Measurements from ENCODE around the gene SNX21. TPM values are rescaled to one million over a fixed set of nuclear protein-coding genes. Genes with fewer than 3 reads are reported as not detected.
A peak's percentile ranks its signal among the peaks of the same experiment; 100 is the strongest.
"Not testable (repeated sequence)": the region's sequence is repeated elsewhere in the genome, so short reads cannot be mapped to it uniquely, and the experiment has no call there.

The SNX21 gene
- total RNA-seq, 1 experiment from 2014 or later: 25.7 TPM

DNA sequence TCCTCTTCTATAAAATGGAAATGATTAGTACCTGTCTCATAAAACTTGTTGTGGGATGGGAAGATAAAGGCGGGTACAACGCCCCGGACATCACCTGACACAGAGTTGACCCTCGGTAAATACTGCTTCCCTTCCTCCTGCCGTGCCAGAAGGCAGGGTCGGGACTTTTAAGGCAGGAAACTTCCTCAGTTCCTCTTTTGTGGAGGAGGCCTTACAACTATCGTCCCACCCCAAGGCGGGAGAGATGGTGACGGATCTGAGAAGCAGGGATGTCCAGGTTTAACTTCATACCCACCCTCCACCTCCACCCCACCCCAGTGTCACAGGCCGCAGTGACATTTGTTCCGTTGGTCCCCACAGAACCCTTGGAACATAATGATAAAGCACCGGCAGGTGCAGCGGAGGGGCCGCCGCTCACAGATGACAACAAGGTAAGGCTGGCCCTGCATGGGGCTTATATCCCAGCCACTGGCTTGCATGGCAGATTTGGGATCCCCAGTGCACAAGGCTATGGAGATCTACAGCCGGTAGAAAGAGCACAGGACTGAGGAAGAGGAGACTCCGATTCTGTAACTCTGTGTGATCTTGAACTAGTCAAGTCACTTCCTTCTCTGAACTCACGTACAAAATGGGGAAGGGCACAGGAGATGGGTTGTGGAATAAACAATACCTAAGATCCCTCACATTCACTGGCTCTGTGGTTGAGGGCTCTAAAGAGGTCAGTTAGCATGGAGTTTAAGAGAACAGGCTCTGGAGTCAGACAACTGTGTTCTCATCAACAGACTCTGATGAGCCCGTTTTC is 41.1 kb upstream of the SNX21 start:
- TF ChIP-seq TCF7L2 (IDR thresholded peaks at IDR 0.05; ENCODE audit: low read depth, low read length): no peak
- no peak for TF ChIP-seq POLR2AphosphoS5 (IDR thresholded peaks at IDR 0.05; ENCODE audit: low read depth, low read length)
- no peak for TF ChIP-seq SIN3A (IDR thresholded peaks at IDR 0.05; ENCODE audit: borderline replicate concordance, insufficient read depth, low read depth, low read length)
- TF ChIP-seq, protein P1, sequence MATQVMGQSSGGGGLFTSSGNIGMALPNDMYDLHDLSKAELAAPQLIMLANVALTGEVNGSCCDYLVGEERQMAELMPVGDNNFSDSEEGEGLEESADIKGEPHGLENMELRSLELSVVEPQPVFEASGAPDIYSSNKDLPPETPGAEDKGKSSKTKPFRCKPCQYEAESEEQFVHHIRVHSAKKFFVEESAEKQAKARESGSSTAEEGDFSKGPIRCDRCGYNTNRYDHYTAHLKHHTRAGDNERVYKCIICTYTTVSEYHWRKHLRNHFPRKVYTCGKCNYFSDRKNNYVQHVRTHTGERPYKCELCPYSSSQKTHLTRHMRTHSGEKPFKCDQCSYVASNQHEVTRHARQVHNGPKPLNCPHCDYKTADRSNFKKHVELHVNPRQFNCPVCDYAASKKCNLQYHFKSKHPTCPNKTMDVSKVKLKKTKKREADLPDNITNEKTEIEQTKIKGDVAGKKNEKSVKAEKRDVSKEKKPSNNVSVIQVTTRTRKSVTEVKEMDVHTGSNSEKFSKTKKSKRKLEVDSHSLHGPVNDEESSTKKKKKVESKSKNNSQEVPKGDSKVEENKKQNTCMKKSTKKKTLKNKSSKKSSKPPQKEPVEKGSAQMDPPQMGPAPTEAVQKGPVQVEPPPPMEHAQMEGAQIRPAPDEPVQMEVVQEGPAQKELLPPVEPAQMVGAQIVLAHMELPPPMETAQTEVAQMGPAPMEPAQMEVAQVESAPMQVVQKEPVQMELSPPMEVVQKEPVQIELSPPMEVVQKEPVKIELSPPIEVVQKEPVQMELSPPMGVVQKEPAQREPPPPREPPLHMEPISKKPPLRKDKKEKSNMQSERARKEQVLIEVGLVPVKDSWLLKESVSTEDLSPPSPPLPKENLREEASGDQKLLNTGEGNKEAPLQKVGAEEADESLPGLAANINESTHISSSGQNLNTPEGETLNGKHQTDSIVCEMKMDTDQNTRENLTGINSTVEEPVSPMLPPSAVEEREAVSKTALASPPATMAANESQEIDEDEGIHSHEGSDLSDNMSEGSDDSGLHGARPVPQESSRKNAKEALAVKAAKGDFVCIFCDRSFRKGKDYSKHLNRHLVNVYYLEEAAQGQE (IDR thresholded peaks at IDR 0.05; ENCODE audit: insufficient read depth in 1 of 2, low read depth in 2 of 2, low read length in 1 of 2): no peak
- TF ChIP-seq, protein P2, sequence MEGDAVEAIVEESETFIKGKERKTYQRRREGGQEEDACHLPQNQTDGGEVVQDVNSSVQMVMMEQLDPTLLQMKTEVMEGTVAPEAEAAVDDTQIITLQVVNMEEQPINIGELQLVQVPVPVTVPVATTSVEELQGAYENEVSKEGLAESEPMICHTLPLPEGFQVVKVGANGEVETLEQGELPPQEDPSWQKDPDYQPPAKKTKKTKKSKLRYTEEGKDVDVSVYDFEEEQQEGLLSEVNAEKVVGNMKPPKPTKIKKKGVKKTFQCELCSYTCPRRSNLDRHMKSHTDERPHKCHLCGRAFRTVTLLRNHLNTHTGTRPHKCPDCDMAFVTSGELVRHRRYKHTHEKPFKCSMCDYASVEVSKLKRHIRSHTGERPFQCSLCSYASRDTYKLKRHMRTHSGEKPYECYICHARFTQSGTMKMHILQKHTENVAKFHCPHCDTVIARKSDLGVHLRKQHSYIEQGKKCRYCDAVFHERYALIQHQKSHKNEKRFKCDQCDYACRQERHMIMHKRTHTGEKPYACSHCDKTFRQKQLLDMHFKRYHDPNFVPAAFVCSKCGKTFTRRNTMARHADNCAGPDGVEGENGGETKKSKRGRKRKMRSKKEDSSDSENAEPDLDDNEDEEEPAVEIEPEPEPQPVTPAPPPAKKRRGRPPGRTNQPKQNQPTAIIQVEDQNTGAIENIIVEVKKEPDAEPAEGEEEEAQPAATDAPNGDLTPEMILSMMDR (IDR thresholded peaks at IDR 0.05): no peak
- no peaks in the 10 kb centered on the region for H3K9me3 ChIP-seq (ENCODE audit: control insufficient read depth, insufficient read depth, low read depth, low read length)
- POLR2A ChIA-PET: interaction anchor here (0.7 kb wide), 1 partner anchor 9 kb away, joined by 4 read pairs; no protein-coding TSS in a partner anchor
- H3K4me1 ChIP-seq (ENCODE audit: control insufficient read depth, insufficient read depth, low read length): peaks cover 5% of the 10 kb centered on the region; the same call in 1 of the 2 replicates
- H3K4me3 ChIP-seq (ENCODE audit: low read depth in 2 of 2, low read length in 2 of 2): peak overlapping the region; percentile 86 to 96
- ATAC-seq (no peak; the same call in 1 of the 2 replicates), DNase-seq (ENCODE audit: low read depth, low spot score) (no peak)
- peaks cover 6% of the 10 kb centered on the region for H3K36me3 ChIP-seq (ENCODE audit: control insufficient read depth, insufficient read depth, low read length)
- H3K27me3 ChIP-seq (ENCODE audit: control insufficient read depth, insufficient read depth, low read length): no peaks in the 10 kb centered on the region
- peak overlapping the region; percentile 73 for H3K27ac ChIP-seq (ENCODE audit: low read length)
- BruUV-seq (replicated peaks): TSS peak; percentile 78
- CTCF ChIA-PET: no interaction called here
- in situ Hi-C loops (cut with HindIII; ENCODE audit: low pct_unique_long_range_greater_than_20kb, low sequenced_read_pairs) (no loop called here), intact Hi-C loops (cut with micrococcal nuclease; ENCODE audit: unreplicated experiment) (no loop called here)

DNA sequence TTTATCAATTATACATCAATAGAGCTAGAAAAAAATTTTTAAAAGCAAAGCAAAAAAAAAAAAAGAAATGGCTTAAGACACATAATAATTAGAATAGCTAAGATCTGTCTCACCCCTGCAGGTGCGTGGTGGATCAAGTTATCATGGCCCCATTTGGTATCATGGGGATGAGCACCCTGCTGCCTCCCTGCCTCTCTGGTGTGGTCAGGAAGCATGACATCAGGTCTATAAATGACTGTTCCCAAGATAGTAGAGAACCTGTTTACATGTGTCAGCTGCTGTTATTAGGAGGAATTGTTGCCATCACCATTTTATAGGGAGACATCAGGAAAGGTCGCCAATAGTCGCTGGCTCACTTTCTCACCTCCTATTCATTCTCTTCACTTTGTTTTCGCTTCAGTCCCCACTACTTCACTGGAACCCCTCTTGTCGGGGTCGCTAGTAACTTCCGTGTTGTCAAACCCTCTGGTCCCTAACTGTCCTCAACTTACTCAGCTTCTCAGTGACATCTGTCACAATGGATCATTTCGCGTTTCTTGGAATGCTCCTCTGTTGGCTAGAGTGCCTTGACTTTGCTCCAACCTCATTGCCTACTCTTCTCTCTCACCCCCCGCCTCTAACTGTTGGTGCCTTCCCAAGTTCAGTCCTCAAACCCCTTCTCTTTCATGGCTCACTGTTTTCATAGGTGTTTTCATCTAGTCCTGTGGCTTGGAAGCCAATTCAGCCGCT is 37.1 kb upstream of the SNX21 start:
- H3K4me1 ChIP-seq (ENCODE audit: control insufficient read depth, insufficient read depth, low read length): peaks cover 5% of the 10 kb centered on the region; the same call in 1 of the 2 replicates
- ChIA-PET CTCF (no interaction called here), POLR2A (interaction anchor here (0.6 to 0.7 kb wide), 4 partner anchors 10 to 616 kb away, joined by 3 to 6 read pairs (median 4); no protein-coding TSS in a partner anchor)
- BruUV-seq (replicated peaks): no TSS peak
- H3K27me3 ChIP-seq (ENCODE audit: control insufficient read depth, insufficient read depth, low read length): no peaks in the 10 kb centered on the region
- DNase-seq (ENCODE audit: low read depth, low spot score): no peak
- in situ Hi-C loops (cut with HindIII; ENCODE audit: low pct_unique_long_range_greater_than_20kb, low sequenced_read_pairs): no loop called here
- intact Hi-C loops (cut with micrococcal nuclease; ENCODE audit: unreplicated experiment): no loop called here
- no peak for TF ChIP-seq POLR2AphosphoS5 (IDR thresholded peaks at IDR 0.05; ENCODE audit: low read depth, low read length)
- TF ChIP-seq, protein P1 (IDR thresholded peaks at IDR 0.05; ENCODE audit: insufficient read depth in 1 of 2, low read depth in 2 of 2, low read length in 1 of 2): no peak
- ATAC-seq: no peak
- H3K27ac ChIP-seq (ENCODE audit: low read length): no peak overlapping the region
- H3K36me3 ChIP-seq (ENCODE audit: control insufficient read depth, insufficient read depth, low read length): peaks cover 6% of the 10 kb centered on the region
- no peaks in the 10 kb centered on the region for H3K9me3 ChIP-seq (ENCODE audit: control insufficient read depth, insufficient read depth, low read depth, low read length)
- H3K4me3 ChIP-seq (ENCODE audit: low read depth in 2 of 2, low read length in 2 of 2): no peak overlapping the region

DNA sequence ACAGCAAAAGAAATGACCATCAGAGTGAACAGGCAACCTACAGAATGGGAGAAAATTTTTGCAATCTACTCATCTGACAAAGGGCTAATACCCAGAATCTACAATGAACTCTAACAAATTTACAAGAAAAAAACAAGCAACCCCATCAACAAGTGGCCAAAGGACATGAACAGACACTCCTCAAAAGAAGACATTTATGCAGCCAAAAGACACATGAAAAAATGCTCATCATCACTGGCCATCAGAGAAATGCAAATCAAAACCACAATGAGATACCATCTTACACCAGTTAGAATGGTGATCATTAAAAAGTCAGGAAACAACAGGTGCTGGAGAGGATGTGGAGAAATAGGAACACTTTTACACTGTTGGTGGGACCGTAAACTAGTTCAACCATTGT is 36.1 kb upstream of the SNX21 start:
- H3K27ac ChIP-seq (ENCODE audit: low read length); CTCF ChIA-PET; H3K9me3 ChIP-seq (ENCODE audit: control insufficient read depth, insufficient read depth, low read depth, low read length); in situ Hi-C loops (cut with HindIII; ENCODE audit: low pct_unique_long_range_greater_than_20kb, low sequenced_read_pairs); H3K27me3 ChIP-seq (ENCODE audit: control insufficient read depth, insufficient read depth, low read length); H3K4me1 ChIP-seq (ENCODE audit: control insufficient read depth, insufficient read depth, low read length); H3K4me3 ChIP-seq (ENCODE audit: low read depth in 2 of 2, low read length in 2 of 2); H3K36me3 ChIP-seq (ENCODE audit: control insufficient read depth, insufficient read depth, low read length); BruUV-seq (replicated peaks); DNase-seq (ENCODE audit: low read depth, low spot score); intact Hi-C loops (cut with micrococcal nuclease; ENCODE audit: unreplicated experiment); ATAC-seq; POLR2A ChIA-PET: not testable (repeated sequence)

DNA sequence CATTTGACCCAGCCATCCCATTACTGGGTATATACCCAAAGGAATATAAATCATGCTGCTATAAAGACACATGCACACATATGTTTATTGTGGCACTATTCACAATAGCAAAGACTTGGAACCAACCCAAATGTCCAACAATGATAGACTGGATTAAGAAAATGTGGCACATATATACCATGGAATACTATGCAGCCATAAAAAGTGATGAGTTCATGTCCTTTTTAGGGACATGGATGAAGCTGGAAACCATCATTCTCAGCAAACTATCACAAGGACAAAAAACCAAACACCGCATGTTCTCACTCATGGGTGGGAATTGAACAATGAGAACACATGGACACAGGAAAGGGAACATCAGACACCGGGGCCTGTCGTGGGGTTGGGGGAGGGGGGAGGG is 35.6 kb upstream of the SNX21 start:
- in situ Hi-C loops (cut with HindIII; ENCODE audit: low pct_unique_long_range_greater_than_20kb, low sequenced_read_pairs); intact Hi-C loops (cut with micrococcal nuclease; ENCODE audit: unreplicated experiment); H3K36me3 ChIP-seq (ENCODE audit: control insufficient read depth, insufficient read depth, low read length); H3K27ac ChIP-seq (ENCODE audit: low read length); ATAC-seq; H3K4me3 ChIP-seq (ENCODE audit: low read depth in 2 of 2, low read length in 2 of 2); BruUV-seq (replicated peaks); H3K27me3 ChIP-seq (ENCODE audit: control insufficient read depth, insufficient read depth, low read length); H3K9me3 ChIP-seq (ENCODE audit: control insufficient read depth, insufficient read depth, low read depth, low read length); H3K4me1 ChIP-seq (ENCODE audit: control insufficient read depth, insufficient read depth, low read length); CTCF ChIA-PET; DNase-seq (ENCODE audit: low read depth, low spot score): not testable (repeated sequence)
- POLR2A ChIA-PET: interaction anchor here (0.9 kb wide), 1 partner anchor 15 kb away, joined by 3 read pairs; no protein-coding TSS in a partner anchor

Measured in Panc1 (cell line).